Panc1 (cell line): ENCODE results near the gene ZNF710. TPM values are rescaled to one million over a fixed set of nuclear protein-coding genes. Genes with fewer than 3 reads are reported as not detected.

Experiments used
- ATAC-seq: fragments of 200-7000 bp; cut with Tn5 transposase; 2 replicates; pipeline ENCODE4 v1.9.1; 2020; ENCODE audit warnings: mild to moderate bottlenecking, moderate library complexity
- BruUV-seq: library from RNA; stranded (reverse); fragments of 400-500 nt; replicated peaks from 2 replicates; lab custom pipeline; 2021; lab: Mats Ljungman, UMichigan
- CTCF ChIA-PET: fragments of 300-600 bp; sonication (Branson Sonifier 250); formaldehyde crosslinking; loops from one replicate; lab custom pipeline; 2022; ENCODE audit warnings: antibody characterized with exemption; lab: Charles Lee
- POLR2A ChIA-PET: fragments of 300-600 bp; sonication (Branson Sonifier 250); formaldehyde crosslinking; loops from one replicate; lab custom pipeline; 2022; ENCODE audit warnings: antibody characterized with exemption; lab: Charles Lee
- DNase-seq: peaks from one replicate; pipeline ENCODE4 v3.0.0-alpha.2; 2010; ENCODE audit warnings: low read depth, low spot score
- H3K27ac ChIP-seq: 2 replicates; pipeline ENCODE4 v1.5.1; 2011; ENCODE audit warnings: mild to moderate bottlenecking, low read length, inconsistent platforms
- H3K27me3 ChIP-seq: fragments of 200-500 bp; sonication (Bioruptor generic); 2 replicates; pipeline ENCODE4 v1.6.0; 2014; ENCODE audit warnings: low read length, inconsistent platforms; ENCODE audit not compliant: control insufficient read depth, insufficient read depth
- H3K36me3 ChIP-seq: fragments of 200-500 bp; sonication (Bioruptor generic); 2 replicates; pipeline ENCODE4 v1.5.1; 2014; ENCODE audit warnings: inconsistent platforms, mild to moderate bottlenecking, low read length, moderate library complexity; ENCODE audit not compliant: control insufficient read depth, insufficient read depth
- H3K4me1 ChIP-seq: 2 replicates; pipeline ENCODE4 v1.5.1; 2011; ENCODE audit warnings: inconsistent platforms, mild to moderate bottlenecking, low read length, moderate library complexity; ENCODE audit not compliant: control insufficient read depth, insufficient read depth
- H3K4me3 ChIP-seq, 2 experiments: 2 replicates each; pipeline ENCODE4 v1.5.1; 2011 to 2012; ENCODE audit warnings: low read depth in 2 of 2, low read length in 2 of 2, mild to moderate bottlenecking in 2 of 2, inconsistent platforms in 1 of 2, moderate library complexity in 1 of 2
- H3K9me3 ChIP-seq: fragments of 200-500 bp; sonication (Bioruptor generic); 2 replicates; pipeline ENCODE4 v1.5.1; 2014; ENCODE audit warnings: low read depth, mild to moderate bottlenecking, inconsistent platforms, low read length, moderate library complexity; ENCODE audit not compliant: control insufficient read depth, insufficient read depth
- CTCF ChIP-seq: fragments of 450-650 bp; IDR thresholded peaks from 2 replicates; pipeline ENCODE4 v1.5.1; 2017; ENCODE audit warnings: mild to moderate bottlenecking
- POLR2AphosphoS5 ChIP-seq: IDR thresholded peaks from 2 replicates; pipeline ENCODE4 v1.6.1; 2012; ENCODE audit warnings: mild to moderate bottlenecking, low read depth, low read length, moderate library complexity
- SIN3A ChIP-seq: IDR thresholded peaks from 2 replicates; pipeline ENCODE4 v1.6.1; 2012; ENCODE audit warnings: low read depth, mild to moderate bottlenecking, low read length, moderate library complexity, borderline replicate concordance; ENCODE audit not compliant: insufficient read depth
- TCF7L2 ChIP-seq: IDR thresholded peaks from 2 replicates; pipeline ENCODE4 v1.6.1; 2011; ENCODE audit warnings: mild to moderate bottlenecking, low read depth, low read length, inconsistent platforms
- in situ Hi-C: cut with HindIII; loops from 2 replicates; pipeline ENCODE4 v1.10.0; 2016; ENCODE audit warnings: low sequenced_read_pairs, low pct_unique_long_range_greater_than_20kb
- intact Hi-C: fragments of 100-400 bp; cut with micrococcal nuclease; formaldehyde crosslinking; loops from one replicate; pipeline ENCODE4 v1.10.0; 2022; ENCODE audit not compliant: unreplicated experiment
- total RNA-seq: library from RNA; stranded (reverse); gene quantifications from one replicate; pipeline ENCODE4 v1.2.1, GENCODE V29; 2021; ENCODE audit not compliant: unreplicated experiment
- TF ChIP-seq, protein P1 (sequence below), 2 experiments: IDR thresholded peaks; 2 replicates each; pipeline ENCODE4 v1.6.1; 2011 to 2012; ENCODE audit warnings: low read depth in 2 of 2, control low read depth in 1 of 2, low read length in 1 of 2, mild to moderate bottlenecking in 1 of 2, moderate library complexity in 1 of 2; ENCODE audit not compliant: insufficient read depth in 1 of 2

ZNF710 gene
- total RNA-seq, 1 experiment from 2014 or later: 15.8 TPM

GRCh38 chr15:89998141-89998661, 2.9 kb upstream of the ZNF710 start:
- Histone ChIP-seq H3K4me3 (no peak overlapping the region), H3K36me3 (no peaks in the 10 kb centered on the region), H3K27me3 (no peaks in the 10 kb centered on the region), H3K27ac (0 out of 2 replicates have a peak overlapping the region, but pooled peaks have one; percentile 8), H3K9me3 (no peaks in the 10 kb centered on the region), H3K4me1 (peaks cover 37% of the 10 kb centered on the region)
- BruUV-seq: no TSS peak
- ChIA-PET CTCF (no interaction called here), POLR2A (interaction anchor here (0.6 kb wide), 1 partner anchor 178 kb away, joined by 3 read pairs; no protein-coding TSS in a partner anchor)
- no peak for TF ChIP-seq POLR2AphosphoS5
- no peak for TF ChIP-seq CTCF
- TF ChIP-seq, protein P1, sequence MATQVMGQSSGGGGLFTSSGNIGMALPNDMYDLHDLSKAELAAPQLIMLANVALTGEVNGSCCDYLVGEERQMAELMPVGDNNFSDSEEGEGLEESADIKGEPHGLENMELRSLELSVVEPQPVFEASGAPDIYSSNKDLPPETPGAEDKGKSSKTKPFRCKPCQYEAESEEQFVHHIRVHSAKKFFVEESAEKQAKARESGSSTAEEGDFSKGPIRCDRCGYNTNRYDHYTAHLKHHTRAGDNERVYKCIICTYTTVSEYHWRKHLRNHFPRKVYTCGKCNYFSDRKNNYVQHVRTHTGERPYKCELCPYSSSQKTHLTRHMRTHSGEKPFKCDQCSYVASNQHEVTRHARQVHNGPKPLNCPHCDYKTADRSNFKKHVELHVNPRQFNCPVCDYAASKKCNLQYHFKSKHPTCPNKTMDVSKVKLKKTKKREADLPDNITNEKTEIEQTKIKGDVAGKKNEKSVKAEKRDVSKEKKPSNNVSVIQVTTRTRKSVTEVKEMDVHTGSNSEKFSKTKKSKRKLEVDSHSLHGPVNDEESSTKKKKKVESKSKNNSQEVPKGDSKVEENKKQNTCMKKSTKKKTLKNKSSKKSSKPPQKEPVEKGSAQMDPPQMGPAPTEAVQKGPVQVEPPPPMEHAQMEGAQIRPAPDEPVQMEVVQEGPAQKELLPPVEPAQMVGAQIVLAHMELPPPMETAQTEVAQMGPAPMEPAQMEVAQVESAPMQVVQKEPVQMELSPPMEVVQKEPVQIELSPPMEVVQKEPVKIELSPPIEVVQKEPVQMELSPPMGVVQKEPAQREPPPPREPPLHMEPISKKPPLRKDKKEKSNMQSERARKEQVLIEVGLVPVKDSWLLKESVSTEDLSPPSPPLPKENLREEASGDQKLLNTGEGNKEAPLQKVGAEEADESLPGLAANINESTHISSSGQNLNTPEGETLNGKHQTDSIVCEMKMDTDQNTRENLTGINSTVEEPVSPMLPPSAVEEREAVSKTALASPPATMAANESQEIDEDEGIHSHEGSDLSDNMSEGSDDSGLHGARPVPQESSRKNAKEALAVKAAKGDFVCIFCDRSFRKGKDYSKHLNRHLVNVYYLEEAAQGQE (IDR thresholded peaks at IDR 0.05; ENCODE audit: insufficient read depth in 1 of 2, low read depth in 2 of 2, low read length in 1 of 2): no peak
- TF ChIP-seq SIN3A: no peak
- TF ChIP-seq TCF7L2: no peak
- in situ Hi-C loops: no loop called here
- ATAC-seq (no peak), DNase-seq (no peak)
- intact Hi-C loops: no loop called here

DNA sequence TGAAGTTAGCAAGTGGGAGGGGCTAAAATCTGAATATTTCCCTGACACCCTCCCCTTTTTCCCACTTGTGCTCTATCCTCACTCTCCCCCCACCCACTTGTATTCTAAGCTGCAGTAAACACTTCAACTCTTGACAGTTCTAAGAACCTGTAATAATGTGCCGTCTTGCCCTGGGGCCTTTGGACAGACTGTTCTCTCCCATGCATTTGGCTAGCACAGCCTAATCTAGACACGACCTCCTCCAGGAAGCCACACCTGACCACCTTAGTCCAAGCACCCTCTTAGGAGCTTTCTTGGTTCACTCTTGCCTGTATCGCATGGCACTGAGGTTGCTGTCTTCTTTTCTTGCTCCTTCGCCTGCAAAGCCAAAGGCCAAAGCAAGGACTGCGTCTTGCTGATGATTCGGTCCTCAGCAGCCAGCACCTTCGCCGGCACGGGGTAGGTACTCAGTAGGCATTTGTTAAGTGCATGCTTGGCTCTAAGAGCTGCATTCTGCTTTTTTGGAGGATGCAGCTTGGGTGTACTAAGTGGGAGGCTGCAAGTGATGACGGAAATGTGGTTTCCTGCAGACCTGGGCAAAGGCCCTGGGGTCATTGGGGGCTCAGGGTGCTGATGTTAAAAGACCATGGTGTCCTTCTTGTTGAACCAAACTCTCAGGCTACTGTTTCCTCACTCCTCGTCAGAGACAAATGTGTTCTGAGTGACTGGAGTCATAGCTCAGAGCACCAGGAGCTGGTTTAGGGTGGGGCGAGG, 2.0 kb upstream of the ZNF710 start:
- Histone ChIP-seq H3K27me3 (no peaks in the 10 kb centered on the region), H3K4me3 (no peak overlapping the region), H3K4me1 (peaks cover 46% of the 10 kb centered on the region), H3K9me3 (no peaks in the 10 kb centered on the region), H3K27ac (peak overlapping the region; percentile 2; the same call in 1 of the 2 replicates), H3K36me3 (no peaks in the 10 kb centered on the region)
- ChIA-PET POLR2A (no interaction called here), CTCF (interaction anchor here (0.6 kb wide), 1 partner anchor 76 kb away, joined by 5 read pairs; no protein-coding TSS in a partner anchor)
- in situ Hi-C loops (no loop called here), intact Hi-C loops (no loop called here)
- ATAC-seq: no peak
- no TSS peak for BruUV-seq
- DNase-seq: no peak
- no peak for TF ChIP-seq TCF7L2
- TF ChIP-seq, protein P1 (IDR thresholded peaks at IDR 0.05; ENCODE audit: insufficient read depth in 1 of 2, low read depth in 2 of 2, low read length in 1 of 2): no peak
- TF ChIP-seq SIN3A: no peak
- no peak for TF ChIP-seq POLR2AphosphoS5
- no peak for TF ChIP-seq CTCF
